Measurements from ENCODE around the gene SPTBN4.
A peak's percentile ranks its signal among the peaks of the same experiment; 100 is the strongest.

The SPTBN4 gene

DNA sequence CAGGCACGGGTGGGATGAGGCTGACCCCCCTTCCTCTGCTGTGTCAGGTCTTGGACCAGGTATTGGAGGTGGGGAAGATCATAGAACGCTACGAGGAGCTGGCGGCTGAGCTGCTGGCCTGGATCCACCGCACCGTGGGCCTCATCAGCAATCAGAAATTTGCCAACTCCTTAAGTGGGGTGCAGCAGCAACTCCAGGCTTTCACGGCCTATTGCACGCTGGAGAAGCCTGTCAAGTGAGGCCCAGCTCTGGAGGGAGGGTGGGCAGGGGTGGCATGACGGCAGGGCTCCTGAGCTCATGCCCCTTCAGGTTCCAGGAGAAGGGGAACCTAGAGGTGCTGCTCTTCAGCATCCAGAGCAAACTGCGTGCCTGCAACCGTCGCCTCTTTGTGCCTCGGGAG, 35.3 kb downstream of the SPTBN4 start:
- Histone ChIP-seq H3K4me3 (ENCODE audit: low read depth in 1 of 5, low read length in 5 of 5) (no peak overlapping the region), H3K9ac (ENCODE audit: low read length in 5 of 5) (no peak overlapping the region), H3K9me3 (ENCODE audit: control insufficient read depth in 5 of 5, low read length in 5 of 5) (no peaks in the 10 kb centered on the region), H3K4me1 (ENCODE audit: control insufficient read depth in 5 of 5, insufficient read depth in 5 of 5, low read length in 5 of 5) (no peaks in the 10 kb centered on the region), H3K27me3 (ENCODE audit: control insufficient read depth in 5 of 5, insufficient read depth in 4 of 5, low read length in 5 of 5) (peaks cover 0 to 3% (median 0%) of the 10 kb centered on the region in 5 donors), H3K36me3 (ENCODE audit: control insufficient read depth in 5 of 5, insufficient read depth in 5 of 5, low read length in 5 of 5) (peaks cover 0 to 7% (median 2%) of the 10 kb centered on the region in 5 donors), H3K27ac (ENCODE audit: low read depth, low read length) (no peak overlapping the region)

DNA sequence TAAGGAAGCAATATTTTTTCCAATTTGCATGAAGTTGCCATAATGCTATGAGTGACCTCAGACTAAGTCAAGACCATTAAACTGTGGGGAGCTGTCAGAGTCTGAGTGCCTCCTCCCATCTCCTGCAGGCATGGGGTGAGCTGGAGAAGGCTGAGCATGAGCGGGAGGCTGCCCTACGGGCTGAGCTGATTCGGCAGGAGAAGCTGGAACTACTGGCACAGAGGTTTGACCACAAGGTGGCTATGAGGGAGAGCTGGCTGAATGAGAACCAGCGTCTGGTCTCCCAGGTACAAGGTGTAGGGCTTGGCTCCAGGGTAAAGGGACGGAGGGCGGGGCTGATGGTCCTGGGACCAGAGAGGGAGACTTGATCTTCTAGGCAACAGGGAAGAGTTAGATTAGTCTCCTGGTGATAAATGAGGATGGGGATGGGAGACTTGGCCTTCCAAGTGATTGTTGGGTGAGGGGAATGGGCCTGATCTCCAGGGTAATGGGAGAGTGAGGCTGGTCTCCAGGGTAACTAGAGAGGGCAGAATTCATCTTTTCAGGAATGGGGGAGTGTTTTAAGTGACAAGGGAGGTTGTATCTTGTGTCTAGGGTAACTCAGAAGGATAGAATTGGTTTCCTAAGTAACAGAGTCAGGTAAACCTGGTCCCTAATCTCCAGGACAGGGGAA, 36.0 kb downstream of the SPTBN4 start:
- H3K4me1 ChIP-seq (ENCODE audit: control insufficient read depth in 5 of 5, insufficient read depth in 5 of 5, low read length in 5 of 5): no peaks in the 10 kb centered on the region
- H3K27me3 ChIP-seq (ENCODE audit: control insufficient read depth in 5 of 5, insufficient read depth in 4 of 5, low read length in 5 of 5): peaks cover 0 to 3% (median 0%) of the 10 kb centered on the region in 5 donors
- no peak overlapping the region for H3K9ac ChIP-seq (ENCODE audit: low read length in 5 of 5)
- H3K27ac ChIP-seq (ENCODE audit: low read depth, low read length): no peak overlapping the region
- no peak overlapping the region for H3K4me3 ChIP-seq (ENCODE audit: low read depth in 1 of 5, low read length in 5 of 5)
- H3K9me3 ChIP-seq (ENCODE audit: control insufficient read depth in 5 of 5, low read length in 5 of 5): no peaks in the 10 kb centered on the region
- no peaks in the 10 kb centered on the region for H3K36me3 ChIP-seq (ENCODE audit: control insufficient read depth in 5 of 5, insufficient read depth in 5 of 5, low read length in 5 of 5)

DNA sequence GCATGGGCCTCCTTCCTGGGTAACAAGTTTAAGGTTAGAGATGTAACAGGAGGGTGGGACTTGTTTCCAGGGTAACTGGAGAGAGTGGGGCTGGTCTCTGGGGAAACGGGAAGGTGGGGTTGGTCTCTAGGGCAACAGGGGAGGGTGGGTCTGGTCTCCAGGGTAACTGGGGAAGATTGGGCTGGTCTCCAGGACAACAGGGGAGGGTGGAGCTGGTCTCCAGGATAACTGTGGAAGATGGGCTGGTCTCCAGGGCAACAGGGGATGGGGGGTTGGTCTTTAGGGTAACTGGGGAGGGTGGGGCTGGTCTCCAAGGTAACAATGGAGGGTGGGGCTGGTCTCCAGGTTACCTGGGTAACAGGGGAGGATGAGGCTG, 36.5 kb downstream of the SPTBN4 start:
- no peak overlapping the region for H3K4me3 ChIP-seq (ENCODE audit: low read depth in 1 of 5, low read length in 5 of 5)
- no peak overlapping the region for H3K9ac ChIP-seq (ENCODE audit: low read length in 5 of 5)
- no peaks in the 10 kb centered on the region for H3K36me3 ChIP-seq (ENCODE audit: control insufficient read depth in 5 of 5, insufficient read depth in 5 of 5, low read length in 5 of 5)
- no peaks in the 10 kb centered on the region for H3K4me1 ChIP-seq (ENCODE audit: control insufficient read depth in 5 of 5, insufficient read depth in 5 of 5, low read length in 5 of 5)
- H3K9me3 ChIP-seq (ENCODE audit: control insufficient read depth in 5 of 5, low read length in 5 of 5): no peaks in the 10 kb centered on the region
- peaks cover 0 to 3% (median 0%) of the 10 kb centered on the region in 5 donors for H3K27me3 ChIP-seq (ENCODE audit: control insufficient read depth in 5 of 5, insufficient read depth in 4 of 5, low read length in 5 of 5)
- H3K27ac ChIP-seq (ENCODE audit: low read depth, low read length): no peak overlapping the region

DNA sequence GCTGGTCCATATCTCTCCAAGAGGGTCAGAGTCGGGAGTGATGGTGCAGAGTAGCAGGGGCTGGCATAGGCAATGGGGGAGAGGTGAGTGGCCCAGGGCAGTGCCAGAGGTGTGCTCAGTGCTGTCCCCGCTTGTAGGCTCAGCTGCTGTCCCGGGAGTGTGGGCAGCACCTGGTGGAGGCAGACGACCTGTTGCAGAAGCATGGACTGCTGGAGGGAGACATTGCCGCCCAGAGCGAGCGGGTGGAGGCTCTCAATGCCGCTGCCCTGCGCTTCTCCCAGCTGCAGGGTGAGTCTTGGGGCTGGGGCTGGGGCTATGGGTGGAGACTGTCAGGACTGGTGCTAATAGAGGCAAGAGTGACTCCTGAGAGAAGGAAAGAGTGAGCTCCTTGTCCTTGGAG, 39.3 kb downstream of the SPTBN4 start:
- Histone ChIP-seq H3K4me3 (ENCODE audit: low read depth in 1 of 5, low read length in 5 of 5) (no peak overlapping the region), H3K9ac (ENCODE audit: low read length in 5 of 5) (no peak overlapping the region), H3K27ac (ENCODE audit: low read depth, low read length) (no peak overlapping the region), H3K36me3 (ENCODE audit: control insufficient read depth in 5 of 5, insufficient read depth in 5 of 5, low read length in 5 of 5) (peaks cover 0 to 2% (median 0%) of the 10 kb centered on the region in 5 donors), H3K4me1 (ENCODE audit: control insufficient read depth in 5 of 5, insufficient read depth in 5 of 5, low read length in 5 of 5) (no peaks in the 10 kb centered on the region), H3K27me3 (ENCODE audit: control insufficient read depth in 5 of 5, insufficient read depth in 4 of 5, low read length in 5 of 5) (peaks cover 0 to 3% (median 0%) of the 10 kb centered on the region in 5 donors), H3K9me3 (ENCODE audit: control insufficient read depth in 5 of 5, low read length in 5 of 5) (no peaks in the 10 kb centered on the region)

DNA sequence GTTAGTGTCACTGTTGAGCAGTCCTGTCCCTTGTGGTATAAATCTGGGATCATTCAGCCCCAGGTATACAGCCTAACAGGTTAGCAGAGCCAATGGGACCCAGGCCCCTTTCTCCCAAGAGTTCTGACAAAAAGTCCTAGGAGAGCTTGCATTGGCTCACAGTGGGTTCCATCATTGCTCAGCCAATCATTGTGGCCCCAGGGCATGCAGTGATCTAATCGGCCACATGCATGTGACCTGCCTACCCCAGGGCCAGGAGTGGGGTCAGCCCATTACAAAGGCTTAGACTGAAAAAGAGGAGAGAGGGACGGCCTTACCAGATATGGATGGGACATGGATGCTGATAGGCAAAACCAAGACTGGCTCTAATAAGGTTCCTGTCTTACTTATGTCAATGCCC, 41.1 kb downstream of the SPTBN4 start:
- Histone ChIP-seq H3K4me1 (ENCODE audit: control insufficient read depth in 5 of 5, insufficient read depth in 5 of 5, low read length in 5 of 5) (peaks cover 0 to 6% (median 4%) of the 10 kb centered on the region in 5 donors), H3K27ac (ENCODE audit: low read depth, low read length) (no peak overlapping the region), H3K27me3 (ENCODE audit: control insufficient read depth in 5 of 5, insufficient read depth in 4 of 5, low read length in 5 of 5) (peaks cover 2 to 10% (median 5%) of the 10 kb centered on the region in 5 donors)

DNA sequence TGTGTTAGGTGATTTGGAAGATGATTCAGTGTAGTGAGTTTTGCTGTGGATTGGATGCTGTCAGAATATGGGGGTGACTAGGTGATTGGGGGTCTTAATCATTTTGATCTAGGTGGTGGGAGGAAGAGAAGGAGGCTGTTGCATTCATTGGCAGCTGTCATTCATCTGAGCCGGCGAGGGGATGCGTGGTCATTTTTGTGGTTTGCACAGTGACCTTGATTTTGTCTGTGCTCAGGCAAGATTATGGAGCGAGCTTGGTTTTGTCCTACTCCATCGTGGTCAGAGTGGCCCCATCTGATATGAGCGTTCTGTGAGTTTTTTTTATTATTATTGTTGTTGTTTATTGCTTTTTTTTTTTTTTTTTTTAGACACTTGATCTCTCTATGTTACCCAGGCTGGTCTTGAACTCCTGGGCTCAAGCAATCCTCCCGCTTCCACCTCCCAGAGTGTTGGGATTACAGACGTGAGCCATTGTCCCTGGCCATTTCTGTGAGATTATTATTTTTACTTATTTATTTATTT, 42.0 kb downstream of the SPTBN4 start:
- no peak overlapping the region for H3K9ac ChIP-seq (ENCODE audit: low read length in 5 of 5)
- H3K27ac ChIP-seq (ENCODE audit: low read depth, low read length): no peak overlapping the region
- H3K9me3 ChIP-seq (ENCODE audit: control insufficient read depth in 5 of 5, low read length in 5 of 5): no peaks in the 10 kb centered on the region
- H3K4me1 ChIP-seq (ENCODE audit: control insufficient read depth in 5 of 5, insufficient read depth in 5 of 5, low read length in 5 of 5): peaks cover 0 to 11% (median 9%) of the 10 kb centered on the region in 5 donors
- H3K36me3 ChIP-seq (ENCODE audit: control insufficient read depth in 5 of 5, insufficient read depth in 5 of 5, low read length in 5 of 5): peaks cover 0 to 2% (median 0%) of the 10 kb centered on the region in 5 donors
- H3K4me3 ChIP-seq (ENCODE audit: low read depth in 1 of 5, low read length in 5 of 5): no peak overlapping the region
- H3K27me3 ChIP-seq (ENCODE audit: control insufficient read depth in 5 of 5, insufficient read depth in 4 of 5, low read length in 5 of 5): peaks cover 6 to 14% (median 13%) of the 10 kb centered on the region in 5 donors

More for the DNA sequence above, 41.1 kb downstream of the SPTBN4 start:
- Histone ChIP-seq H3K36me3 (ENCODE audit: control insufficient read depth in 5 of 5, insufficient read depth in 5 of 5, low read length in 5 of 5) (peaks cover 0 to 2% (median 0%) of the 10 kb centered on the region in 5 donors), H3K9me3 (ENCODE audit: control insufficient read depth in 5 of 5, low read length in 5 of 5) (no peaks in the 10 kb centered on the region), H3K9ac (ENCODE audit: low read length in 5 of 5) (no peak overlapping the region), H3K4me3 (ENCODE audit: low read depth in 1 of 5, low read length in 5 of 5) (no peak overlapping the region)

DNA sequence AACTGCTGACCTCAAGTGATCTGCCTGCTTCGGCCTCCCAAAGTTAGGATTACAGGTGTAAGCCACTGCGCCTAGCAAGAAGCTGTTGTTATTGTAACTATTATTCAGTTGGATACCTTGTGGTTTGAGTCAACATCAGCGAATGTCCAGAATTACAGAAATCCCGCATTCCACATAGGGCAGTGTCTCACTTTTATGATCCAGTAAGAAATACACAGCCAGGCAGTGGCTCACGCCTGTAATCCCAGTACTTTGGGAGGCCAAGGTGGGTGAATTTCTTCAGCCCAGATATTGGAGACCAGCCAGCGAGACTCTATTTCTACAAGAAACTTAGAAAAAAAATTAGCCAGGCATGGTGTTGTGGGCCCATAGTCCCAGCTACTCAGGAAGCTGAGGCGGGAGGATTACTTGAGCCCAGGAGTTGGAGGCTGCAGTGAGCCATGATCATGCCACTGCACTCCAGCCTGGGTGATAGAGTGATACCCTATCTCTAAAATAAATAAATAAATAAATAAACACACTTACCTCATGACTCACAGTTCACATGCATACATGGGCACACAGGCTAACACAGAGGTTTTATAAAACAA, 43.8 kb downstream of the SPTBN4 start:
- no peaks in the 10 kb centered on the region for H3K9me3 ChIP-seq (ENCODE audit: control insufficient read depth in 5 of 5, low read length in 5 of 5)
- H3K4me1 ChIP-seq (ENCODE audit: control insufficient read depth in 5 of 5, insufficient read depth in 5 of 5, low read length in 5 of 5): peaks cover 0 to 11% (median 9%) of the 10 kb centered on the region in 5 donors
- no peak overlapping the region for H3K9ac ChIP-seq (ENCODE audit: low read length in 5 of 5)
- no peak overlapping the region for H3K4me3 ChIP-seq (ENCODE audit: low read depth in 1 of 5, low read length in 5 of 5)
- no peak overlapping the region for H3K27ac ChIP-seq (ENCODE audit: low read depth, low read length)
- peaks cover 9 to 21% (median 20%) of the 10 kb centered on the region in 5 donors for H3K27me3 ChIP-seq (ENCODE audit: control insufficient read depth in 5 of 5, insufficient read depth in 4 of 5, low read length in 5 of 5)
- peaks cover 0 to 4% (median 0%) of the 10 kb centered on the region in 5 donors for H3K36me3 ChIP-seq (ENCODE audit: control insufficient read depth in 5 of 5, insufficient read depth in 5 of 5, low read length in 5 of 5)

DNA sequence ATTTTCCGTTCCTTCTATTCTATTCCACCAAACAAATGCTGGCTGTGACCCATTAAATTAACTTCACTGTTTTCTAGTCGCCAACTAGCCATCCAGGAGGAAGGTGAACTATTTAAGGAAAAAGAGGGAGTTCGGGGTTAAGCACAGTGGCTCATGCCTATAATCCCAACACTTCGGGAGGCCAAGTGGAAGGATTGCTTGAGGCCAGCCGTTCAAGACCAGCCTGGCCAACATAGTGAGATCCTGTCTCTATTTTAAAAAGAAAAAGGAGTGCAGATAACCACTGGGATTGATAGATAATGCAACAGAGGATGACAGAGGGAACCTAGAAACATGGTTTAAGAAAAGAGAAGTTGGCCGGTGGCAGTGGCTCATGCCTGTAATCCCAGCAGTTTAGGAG, 44.7 kb downstream of the SPTBN4 start:
- no peaks in the 10 kb centered on the region for H3K9me3 ChIP-seq (ENCODE audit: control insufficient read depth in 5 of 5, low read length in 5 of 5)
- H3K4me3 ChIP-seq (ENCODE audit: low read depth in 1 of 5, low read length in 5 of 5): no peak overlapping the region
- peaks cover 9 to 21% (median 20%) of the 10 kb centered on the region in 5 donors for H3K27me3 ChIP-seq (ENCODE audit: control insufficient read depth in 5 of 5, insufficient read depth in 4 of 5, low read length in 5 of 5)
- peaks cover 0 to 4% (median 0%) of the 10 kb centered on the region in 5 donors for H3K36me3 ChIP-seq (ENCODE audit: control insufficient read depth in 5 of 5, insufficient read depth in 5 of 5, low read length in 5 of 5)
- no peak overlapping the region for H3K27ac ChIP-seq (ENCODE audit: low read depth, low read length)
- no peak overlapping the region for H3K9ac ChIP-seq (ENCODE audit: low read length in 5 of 5)
- peaks cover 0 to 11% (median 9%) of the 10 kb centered on the region in 5 donors for H3K4me1 ChIP-seq (ENCODE audit: control insufficient read depth in 5 of 5, insufficient read depth in 5 of 5, low read length in 5 of 5)

DNA sequence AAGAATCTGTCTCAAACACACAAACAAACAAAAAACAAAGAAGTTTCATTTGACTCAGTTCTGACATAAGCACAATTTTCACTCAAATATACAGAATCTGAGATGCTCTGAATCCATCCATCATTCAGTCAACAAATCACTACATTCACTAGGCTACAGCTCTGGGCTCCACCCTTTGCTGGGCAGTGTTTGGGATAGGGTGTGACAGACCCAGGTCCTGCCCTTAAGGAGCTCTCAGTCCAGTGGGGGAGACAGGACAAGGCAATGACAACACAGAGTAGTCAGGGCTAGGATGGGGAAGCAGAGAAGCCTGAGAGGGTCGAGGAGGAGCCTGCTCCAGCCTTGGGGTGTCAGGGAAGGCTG, 45.3 kb downstream of the SPTBN4 start:
- Histone ChIP-seq H3K27me3 (ENCODE audit: control insufficient read depth in 5 of 5, insufficient read depth in 4 of 5, low read length in 5 of 5) (peaks cover 9 to 21% (median 20%) of the 10 kb centered on the region in 5 donors), H3K9ac (ENCODE audit: low read length in 5 of 5) (no peak overlapping the region), H3K4me1 (ENCODE audit: control insufficient read depth in 5 of 5, insufficient read depth in 5 of 5, low read length in 5 of 5) (peaks cover 0 to 11% (median 9%) of the 10 kb centered on the region in 5 donors), H3K9me3 (ENCODE audit: control insufficient read depth in 5 of 5, low read length in 5 of 5) (no peaks in the 10 kb centered on the region), H3K27ac (ENCODE audit: low read depth, low read length) (no peak overlapping the region), H3K36me3 (ENCODE audit: control insufficient read depth in 5 of 5, insufficient read depth in 5 of 5, low read length in 5 of 5) (peaks cover 0 to 4% (median 0%) of the 10 kb centered on the region in 5 donors), H3K4me3 (ENCODE audit: low read depth in 1 of 5, low read length in 5 of 5) (peak overlapping the region in 2 of 5 donors; percentile 37 to 53)
